DND-41 (cell line): ENCODE results near the gene IP6K3.

Source experiments
- CTCF ChIP-seq: IDR thresholded peaks from 2 replicates; pipeline ENCODE4 v1.5.1; 2012; ENCODE audit warnings: borderline replicate concordance, low read length, moderate library complexity, mild to moderate bottlenecking; ENCODE audit not compliant: poor library complexity, severe bottlenecking; ENCODE audit errors: extremely low read depth
- EZH2 ChIP-seq: IDR thresholded peaks from 3 replicates; pipeline ENCODE4 v1.6.1; 2012; ENCODE audit warnings: borderline replicate concordance, low read depth, mild to moderate bottlenecking, moderate library complexity, low read length, inconsistent platforms; ENCODE audit not compliant: severe bottlenecking

GRCh38 chr6:33726696-33727095 is 20.0 kb downstream of the IP6K3 start:
- TF ChIP-seq EZH2 (no peak), CTCF (no peak)
